ENCODE measurements around the gene NAB1.
A peak's percentile ranks its signal among the peaks of the same experiment; 100 is the strongest.
"Not testable (repeated sequence)": the region's sequence is repeated elsewhere in the genome, so short reads cannot be mapped to it uniquely, and the experiment has no call there.

NAB1 gene

GRCh38 chr2:190670182-190670946 is 21.5 kb downstream of the NAB1 start:
- no peak for DNase-seq (ENCODE audit: low read depth in 3 of 3)

GRCh38 chr2:190674966-190675650 is 26.2 kb downstream of the NAB1 start:
- no peak for DNase-seq (ENCODE audit: low read depth in 3 of 3)

- DNase-seq (ENCODE audit: low read depth in 3 of 3) = no peak
Measured at GRCh38 chr2:190677255-190677654, 28.4 kb downstream of the NAB1 start.

DNA sequence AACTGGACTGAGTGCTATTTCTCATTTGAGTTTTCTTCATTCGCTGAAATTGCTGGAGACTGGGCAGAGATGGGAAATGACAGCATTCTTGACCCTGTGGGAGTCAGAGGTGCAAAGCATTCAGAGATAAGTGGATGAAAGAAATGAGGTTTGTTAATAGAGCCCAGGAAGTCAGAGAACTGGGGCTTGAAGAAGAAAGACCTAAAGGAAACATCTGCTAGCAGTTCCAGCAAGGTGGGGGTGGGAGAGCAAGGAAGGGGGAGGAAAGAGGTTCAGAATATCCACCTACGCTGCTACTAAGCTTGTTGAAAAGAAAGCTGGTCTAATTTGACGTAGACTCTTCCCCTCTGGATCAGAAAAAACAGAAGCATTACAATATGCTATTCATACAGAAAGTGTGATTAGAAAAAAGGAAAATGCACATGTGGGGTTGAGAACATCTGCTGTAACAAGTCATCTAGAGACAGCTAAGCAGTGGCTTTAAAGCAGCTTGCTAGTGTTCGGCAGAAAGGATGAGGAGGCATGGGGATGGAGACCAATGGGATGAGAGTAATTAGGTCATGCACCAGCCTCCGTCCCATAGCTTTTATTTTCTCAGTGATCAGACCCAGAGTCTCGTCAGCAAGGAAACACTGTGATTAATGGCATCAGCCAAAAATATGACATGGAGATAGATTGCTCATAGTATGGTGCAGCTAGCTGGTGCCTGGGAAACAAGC is 29.7 kb downstream of the NAB1 start:
- DNase-seq (ENCODE audit: low read depth in 3 of 3) = peak; percentile 22 to 47 (median 29)

DNA sequence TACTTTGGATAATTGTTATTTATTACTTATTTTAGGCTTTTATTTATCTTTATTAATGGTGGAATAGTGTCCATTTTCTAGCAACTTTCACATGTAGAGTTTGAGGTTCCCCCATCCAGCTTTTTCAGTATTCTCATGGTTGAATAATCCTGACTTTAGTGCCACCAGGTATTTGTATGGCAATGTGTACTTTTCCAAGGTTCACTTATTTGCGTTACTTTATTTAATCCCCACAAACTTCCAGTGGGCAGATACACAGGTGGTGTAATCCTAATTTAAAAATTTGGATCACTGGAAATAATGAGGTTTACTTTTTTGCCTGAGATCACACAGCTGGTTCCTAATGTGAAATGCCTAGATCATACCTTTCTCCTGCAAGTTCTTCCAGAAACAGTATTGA is 30.5 kb downstream of the NAB1 start:
- DNase-seq (ENCODE audit: low read depth in 3 of 3) = no peak

DNA sequence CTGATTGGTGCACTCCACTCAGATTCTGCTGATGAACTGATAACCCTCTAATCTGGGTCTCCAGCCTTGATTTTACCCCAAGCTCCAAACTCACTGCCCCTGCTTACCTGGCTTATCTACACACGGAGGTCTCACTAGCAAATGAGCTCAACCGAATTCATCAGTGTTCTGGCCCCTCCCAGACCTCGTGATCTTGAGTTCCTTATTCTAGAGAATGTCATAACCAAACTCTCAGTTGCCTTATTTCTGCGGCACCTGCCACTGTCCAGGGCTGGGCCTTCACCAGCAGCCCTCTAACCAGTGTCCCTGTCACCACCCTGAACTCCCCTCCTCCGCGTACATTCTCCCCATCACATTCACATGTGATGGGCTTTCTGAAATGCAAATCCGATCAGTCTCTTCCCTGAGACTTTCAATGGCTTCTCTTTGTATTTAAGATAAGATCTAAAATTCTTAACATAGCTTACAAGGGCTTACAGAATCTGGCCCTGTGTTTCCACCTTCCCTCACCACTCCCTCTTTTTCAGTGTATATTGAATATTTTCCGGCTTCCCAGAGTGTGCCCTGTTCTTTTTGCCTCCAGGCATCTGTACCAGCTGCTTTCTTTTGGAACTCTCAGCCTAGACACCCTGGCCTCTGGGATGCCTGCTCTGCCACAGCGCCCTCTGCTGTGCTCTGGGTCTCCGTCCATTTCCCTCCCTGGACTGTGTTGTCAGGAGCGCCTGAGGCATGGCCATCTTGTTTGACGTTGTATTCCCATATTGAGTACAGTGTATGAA is 31.1 kb downstream of the NAB1 start:
- peak in 2 of 3 experiments; percentile 9 to 42 for DNase-seq (ENCODE audit: low read depth in 3 of 3)

DNA sequence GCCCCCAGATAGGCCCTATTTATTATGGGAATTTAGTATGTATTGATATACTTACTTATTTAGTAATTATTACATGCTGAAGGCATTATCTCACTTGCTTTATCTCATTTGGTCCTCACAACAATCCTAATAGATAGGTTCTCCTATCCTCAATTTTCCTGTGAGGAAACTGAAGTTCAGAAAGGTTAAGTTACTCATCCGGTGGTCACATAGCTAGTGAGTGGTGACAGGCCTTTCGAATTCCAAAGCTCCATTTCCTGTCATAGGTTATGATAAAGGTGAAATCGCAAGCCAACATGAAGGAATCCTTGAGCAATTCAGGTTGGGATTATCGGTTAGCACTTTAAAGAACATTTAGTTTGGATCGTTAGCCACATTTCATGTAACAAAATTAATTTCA is 33.3 kb downstream of the NAB1 start:
- no peak for DNase-seq (ENCODE audit: low read depth in 3 of 3)

- no peak for DNase-seq (ENCODE audit: low read depth in 3 of 3)
Measured at GRCh38 chr2:190683802-190684201, 34.9 kb downstream of the NAB1 start.

DNA sequence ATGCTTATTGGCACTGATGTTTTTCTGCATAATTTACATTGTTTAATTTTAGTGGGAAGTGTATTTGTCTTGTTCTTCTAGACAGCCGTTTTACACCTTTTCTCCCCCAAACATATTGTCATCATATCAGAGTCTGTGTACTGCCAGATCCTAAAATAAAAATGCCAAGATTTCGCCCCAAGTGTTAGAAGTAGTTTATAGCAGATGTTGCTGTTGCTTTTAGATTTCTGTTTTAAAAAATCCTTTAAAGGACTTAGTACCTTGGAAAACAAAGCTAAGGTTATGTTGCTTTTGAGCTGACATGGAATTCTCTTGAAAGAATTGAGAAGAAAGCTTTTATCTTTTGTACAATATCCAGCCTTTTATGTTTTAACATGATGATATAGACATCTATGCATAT is 36.0 kb downstream of the NAB1 start:
- no peak for DNase-seq (ENCODE audit: low read depth in 3 of 3)

DNA sequence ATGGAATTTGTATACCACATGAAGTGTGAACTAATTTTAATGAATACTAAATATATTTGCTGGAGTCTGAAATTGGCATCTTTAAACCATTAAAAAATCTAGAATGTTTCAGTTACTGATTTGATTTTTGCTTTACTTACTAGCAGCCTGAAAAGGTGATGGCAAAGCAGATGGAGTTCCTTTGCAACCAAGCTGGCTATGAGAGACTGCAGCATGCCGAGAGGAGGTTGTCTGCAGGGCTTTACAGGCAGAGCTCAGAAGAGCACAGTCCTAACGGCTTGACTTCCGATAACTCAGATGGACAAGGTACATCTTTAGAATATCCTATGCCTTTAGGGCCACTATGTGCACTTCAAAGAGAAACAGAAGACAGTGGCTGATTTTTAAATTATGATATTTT is 36.5 kb downstream of the NAB1 start:
- DNase-seq (ENCODE audit: low read depth in 3 of 3) = no peak

DNA sequence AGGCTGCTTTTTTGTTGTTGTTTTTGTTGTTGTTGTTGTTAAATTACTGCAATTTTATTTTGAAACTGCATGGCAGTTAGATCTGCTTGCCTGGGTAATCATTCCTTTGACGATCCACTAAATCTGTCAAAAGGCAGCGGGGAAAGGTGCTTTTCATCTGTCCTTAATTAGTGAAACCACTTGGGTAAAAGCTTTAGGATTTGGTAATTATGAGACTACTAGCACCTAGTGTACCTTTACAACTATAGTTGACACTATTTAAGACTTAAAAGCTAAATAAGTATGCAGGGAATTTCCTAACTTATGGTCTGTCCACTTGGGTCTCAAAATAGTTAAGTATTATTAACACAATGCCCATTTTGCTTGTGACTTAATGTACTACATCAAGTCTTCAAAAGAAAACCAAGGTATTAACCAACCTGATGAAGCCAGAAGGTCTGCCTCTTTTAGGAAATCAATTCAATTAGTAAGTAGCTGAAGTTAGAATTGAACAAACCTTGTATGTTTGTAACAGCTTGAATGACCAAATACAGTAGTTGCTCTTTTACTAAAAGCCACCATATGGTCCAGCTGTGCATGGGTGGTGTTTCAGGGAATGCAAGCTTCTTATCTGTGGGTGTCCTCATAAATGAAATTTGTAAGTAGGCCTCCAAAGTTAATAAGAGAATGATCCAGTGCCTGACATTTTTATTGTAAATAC is 44.8 kb downstream of the NAB1 start:
- no peak for DNase-seq (ENCODE audit: low read depth in 3 of 3)

DNA sequence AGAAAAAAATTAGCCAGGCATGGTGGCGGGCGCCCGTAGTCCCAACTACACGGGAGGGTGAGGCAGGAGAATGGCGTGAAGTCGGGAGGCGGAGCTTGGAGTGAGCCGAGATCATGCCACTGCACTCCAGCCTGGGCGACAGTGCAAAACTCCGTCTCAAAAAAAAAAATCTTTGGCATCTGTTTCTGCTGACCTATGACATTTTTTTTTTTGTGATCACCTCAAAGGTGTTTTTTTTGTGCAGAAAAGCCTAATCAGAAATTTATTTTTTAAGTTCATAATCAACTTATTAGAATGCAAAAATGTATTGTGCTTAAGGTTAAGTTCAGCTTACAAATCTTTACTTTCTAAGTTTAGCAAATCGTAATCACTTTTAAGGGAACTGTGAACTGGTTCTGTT is 45.6 kb downstream of the NAB1 start:
- DNase-seq (ENCODE audit: low read depth in 3 of 3) = no peak

DNA sequence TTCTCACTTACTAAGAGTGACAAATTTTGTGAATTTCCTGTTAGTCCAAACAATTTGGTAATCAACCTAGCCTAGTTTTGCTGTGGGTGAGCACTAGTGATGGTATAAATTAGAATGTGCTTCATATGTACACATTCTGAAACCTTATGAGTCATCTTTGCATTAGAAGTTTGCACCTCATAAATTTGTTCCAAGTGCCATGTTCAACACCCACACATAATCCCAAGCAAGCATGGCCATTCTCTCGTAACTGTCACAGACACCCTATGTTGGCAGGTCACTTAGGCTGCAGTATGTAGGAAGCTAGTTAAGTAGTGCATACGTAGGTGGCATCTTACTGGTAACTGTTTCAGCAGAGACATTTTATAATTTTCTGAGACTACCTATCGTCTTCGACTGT is 46.9 kb downstream of the NAB1 start:
- DNase-seq (ENCODE audit: low read depth in 3 of 3) = peak in 1 of 3 experiments; percentile 27

DNA sequence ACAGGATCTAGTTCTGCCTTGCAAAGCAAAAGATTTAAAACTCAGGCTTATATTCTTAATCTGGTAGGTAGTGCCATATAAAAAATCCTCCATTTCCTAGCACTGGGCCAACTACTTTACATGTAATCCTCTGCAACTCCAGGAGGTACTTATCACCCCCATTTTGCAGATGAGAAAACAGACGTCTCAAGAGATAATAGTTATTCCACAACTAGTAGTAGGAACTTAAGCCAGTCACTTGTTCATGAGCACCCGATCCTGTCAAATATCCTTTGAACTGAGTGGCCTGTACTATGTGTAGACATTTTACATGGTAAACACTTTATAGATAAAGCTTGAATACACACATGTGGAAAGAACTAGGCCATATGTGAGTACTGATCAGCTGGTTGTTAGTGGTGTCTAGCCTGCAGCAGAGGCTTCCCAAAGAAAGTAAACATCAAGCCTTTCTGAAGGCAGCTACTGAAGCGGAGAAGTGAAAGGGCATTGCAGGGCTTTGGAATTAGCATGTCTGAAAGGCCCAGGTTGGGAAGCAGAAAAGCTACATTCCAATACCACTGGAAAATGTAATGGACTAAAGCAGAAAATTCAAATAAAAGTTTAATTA is 48.0 kb downstream of the NAB1 start:
- no peak for DNase-seq (ENCODE audit: low read depth in 3 of 3)

DNA sequence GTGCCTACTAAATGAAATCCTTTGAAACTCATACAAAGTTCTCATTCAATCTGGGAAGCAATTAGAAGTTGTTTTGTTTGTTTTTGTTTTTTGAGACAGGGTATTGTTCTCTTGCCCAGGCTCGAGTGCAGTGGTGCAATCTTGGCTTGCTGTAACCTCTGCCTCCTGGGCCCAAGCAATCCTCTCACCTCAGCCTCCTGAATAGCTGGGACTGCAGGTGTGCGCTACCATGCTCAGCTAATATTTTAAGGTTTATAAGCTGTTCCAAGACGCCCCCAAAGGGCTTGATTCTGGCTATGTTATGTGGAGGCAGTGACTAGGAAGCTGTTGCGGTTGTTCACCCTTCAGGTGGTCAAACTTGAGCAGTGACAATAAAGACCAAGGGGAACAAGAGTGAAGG is 48.5 kb downstream of the NAB1 start:
- no peak for DNase-seq (ENCODE audit: low read depth in 3 of 3)

- no peak for DNase-seq (ENCODE audit: low read depth in 3 of 3)
Measured at GRCh38 chr2:190698895-190699294, 50.0 kb downstream of the NAB1 start.

DNA sequence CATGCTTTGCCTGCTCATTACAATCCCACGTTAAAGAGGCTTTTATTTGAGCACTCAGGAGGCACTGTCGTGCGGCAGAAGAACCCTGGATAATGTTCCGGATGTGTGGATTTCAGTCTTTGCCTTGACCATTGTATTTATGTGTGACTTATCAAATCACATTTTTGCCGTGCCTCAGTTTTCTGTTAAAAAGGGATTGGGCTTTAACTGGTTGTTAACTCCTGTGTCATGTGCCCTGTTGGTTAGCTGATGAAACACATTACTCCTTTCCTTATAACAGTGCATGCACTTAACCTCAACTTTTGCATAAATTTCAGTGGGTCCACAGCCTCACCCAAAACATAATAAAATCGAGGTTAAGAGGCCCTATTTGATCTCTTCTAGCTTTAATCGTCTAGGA is 52.7 kb downstream of the NAB1 start:
- no peak for DNase-seq (ENCODE audit: low read depth in 3 of 3)

GRCh38 chr2:190705280-190705679 is 56.4 kb downstream of the NAB1 start:
- no peak for DNase-seq (ENCODE audit: low read depth in 3 of 3)

DNA sequence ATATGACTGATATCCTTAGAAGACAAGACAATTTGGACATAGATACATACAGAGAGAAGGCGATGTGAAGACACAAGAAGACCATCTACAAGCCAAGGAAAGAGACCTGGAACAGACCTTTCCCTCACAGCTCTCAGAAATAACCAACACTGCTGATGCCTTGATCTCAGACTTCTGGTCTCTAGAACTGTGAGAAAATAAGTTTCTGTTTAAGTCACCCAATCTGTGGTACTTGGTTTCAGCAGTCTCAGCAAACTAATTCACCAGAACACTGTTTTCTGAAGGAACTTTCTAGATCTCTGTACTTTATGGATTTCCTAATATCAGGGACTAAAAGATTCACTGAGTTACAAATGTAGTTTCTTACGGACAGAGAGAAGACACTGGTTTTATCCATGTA is 58.8 kb downstream of the NAB1 start:
- no peak for DNase-seq (ENCODE audit: low read depth in 3 of 3)

GRCh38 chr2:190708650-190709049 is 59.8 kb downstream of the NAB1 start:
- not testable (repeated sequence) for DNase-seq (ENCODE audit: low read depth in 3 of 3)

GRCh38 chr2:190711069-190711468 is 62.2 kb downstream of the NAB1 start:
- no peak for DNase-seq (ENCODE audit: low read depth in 3 of 3)

All from stimulated activated CD4-positive, alpha-beta T cell treated with anti-CD3 and anti-CD28 coated beads, TNF-alpha, amount 100 ng/mL, for 24 hours (primary cell).